NCI-H2227 (cell line): ENCODE data around the gene DERA.
"Not testable (repeated sequence)": the region's sequence is repeated elsewhere in the genome, so short reads cannot be mapped to it uniquely, and the experiment has no call there.

Experiments
- DNase-seq: peaks from one replicate; lab custom pipeline; 2025; ENCODE audit not compliant: unreplicated experiment; lab: John Stamatoyannopoulos, UW

The DERA gene

DNA sequence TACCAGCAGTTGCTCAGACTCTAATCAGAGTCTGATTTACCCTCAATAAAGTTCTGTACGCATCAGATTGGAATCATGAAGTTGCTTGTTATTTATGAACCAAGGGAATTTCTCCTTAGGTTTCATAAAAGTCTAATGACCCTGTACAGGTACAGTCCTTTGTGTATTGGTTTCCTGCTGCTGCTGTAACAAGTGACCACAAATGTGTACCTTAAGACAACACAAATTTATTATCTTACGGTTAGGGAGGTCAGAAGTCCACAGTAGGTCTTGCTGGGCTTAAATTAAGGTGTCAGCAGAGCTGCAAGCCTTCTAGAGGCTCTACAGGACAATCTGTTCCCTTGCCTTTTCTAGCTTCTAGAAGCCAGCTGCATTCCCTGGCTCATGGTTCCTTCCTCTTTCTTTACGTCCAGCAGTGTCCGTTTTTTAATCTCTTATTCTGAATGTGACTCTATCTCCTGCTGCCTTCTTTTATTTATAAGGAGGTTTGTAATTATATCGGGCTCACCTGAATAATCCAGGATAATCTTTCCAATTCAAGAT lies 6.7 kb upstream of the DERA start:
- DNase-seq, result no peak

DNA sequence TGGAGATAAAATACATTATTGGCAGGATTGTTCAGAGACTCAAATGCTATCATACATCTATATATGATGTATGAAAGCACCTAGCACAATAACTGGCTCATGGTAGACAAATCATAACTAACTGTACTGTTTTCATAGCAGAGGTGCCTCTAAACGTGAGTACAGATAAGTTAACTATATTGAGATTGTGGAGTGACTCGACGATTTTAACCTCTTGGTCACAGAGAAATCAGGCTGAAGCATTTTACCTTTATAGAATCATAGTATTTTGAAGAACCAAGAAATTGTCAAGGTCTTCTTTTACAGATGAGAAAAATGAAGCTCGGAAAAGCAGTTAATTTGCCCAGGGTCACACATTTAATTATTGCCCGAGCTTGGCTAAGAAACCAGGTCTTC lies 666 bp upstream of the DERA start:
- no peak for DNase-seq

DNA sequence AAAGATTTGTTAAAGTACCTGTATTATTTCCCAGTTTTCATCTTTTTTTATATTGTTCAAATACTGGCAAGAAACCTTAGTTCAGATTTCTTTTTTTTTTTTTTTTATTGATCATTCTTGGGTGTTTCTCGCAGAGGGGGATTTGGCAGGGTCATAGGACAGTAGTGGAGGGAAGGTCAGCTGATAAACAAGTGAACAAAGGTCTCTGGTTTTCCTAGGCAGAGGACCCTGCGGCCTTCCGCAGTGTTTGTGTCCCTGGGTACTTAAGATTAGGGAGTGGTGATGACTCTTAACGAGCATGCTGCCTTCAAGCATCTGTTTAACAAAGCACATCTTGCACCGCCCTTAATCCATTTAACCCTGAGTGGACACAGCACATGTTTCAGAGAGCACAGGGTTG lies 799 bp downstream of the DERA start:
- not testable (repeated sequence) for DNase-seq

DNA sequence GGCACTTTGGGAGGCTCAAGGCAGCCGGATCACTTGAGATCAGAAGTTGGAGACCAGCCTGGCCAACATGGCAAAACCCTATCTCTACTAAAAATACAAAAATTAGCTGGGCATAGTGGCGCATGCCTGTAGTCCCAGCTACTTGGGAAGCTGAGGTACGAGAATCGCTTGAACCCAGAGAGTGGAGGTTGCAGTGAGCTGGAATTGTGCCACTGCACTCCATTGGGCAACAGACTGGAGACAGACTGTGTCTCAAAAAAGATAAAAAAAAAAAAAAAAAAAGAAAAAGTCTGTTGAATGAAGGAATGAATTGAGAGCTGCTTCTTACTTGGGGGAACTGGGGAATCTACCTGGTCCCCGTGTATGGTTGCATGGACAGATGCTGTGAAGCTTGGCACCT lies 3.0 kb downstream of the DERA start:
- not testable (repeated sequence) for DNase-seq

DNA sequence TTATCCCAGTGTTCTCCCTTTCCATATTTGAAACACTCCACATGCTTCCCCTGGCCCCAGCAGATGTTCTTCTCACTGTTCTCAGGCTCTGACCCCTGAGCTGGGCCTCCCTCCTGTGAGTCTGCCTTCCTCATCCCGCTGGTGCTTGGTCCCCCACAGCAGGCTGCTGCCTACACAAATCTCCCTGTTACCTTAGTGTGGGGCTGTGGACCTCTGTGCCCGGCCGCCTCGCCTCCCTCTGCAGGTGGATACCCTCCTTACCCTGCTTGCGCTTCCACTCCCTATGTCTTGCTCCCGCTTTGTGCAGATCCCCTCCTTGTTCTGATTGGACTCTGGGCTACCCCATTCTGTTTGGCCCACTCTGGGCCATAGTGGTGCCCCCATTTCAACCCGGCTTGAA lies 6.9 kb downstream of the DERA start:
- DNase-seq, result no peak

DNA sequence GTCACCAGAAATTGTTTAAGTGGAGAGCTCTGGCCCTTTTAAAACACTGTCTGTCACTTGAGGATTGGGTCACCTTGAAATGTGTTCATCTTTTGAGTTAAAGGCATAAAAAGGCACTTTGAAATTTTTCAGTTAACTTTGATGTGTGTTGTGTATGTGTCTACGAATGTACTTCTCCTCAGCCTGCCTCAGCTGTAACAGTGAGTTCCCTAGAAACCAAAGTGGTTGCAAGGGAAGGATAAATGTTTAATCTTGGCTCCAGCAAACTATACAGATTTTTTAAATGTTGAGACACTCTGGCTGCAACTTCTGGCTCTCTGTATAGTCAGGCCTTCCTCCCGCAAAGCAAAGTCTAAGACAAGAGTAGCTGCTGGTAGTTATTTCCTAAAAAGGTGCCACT lies 8.3 kb downstream of the DERA start:
- DNase-seq, result no peak

DNA sequence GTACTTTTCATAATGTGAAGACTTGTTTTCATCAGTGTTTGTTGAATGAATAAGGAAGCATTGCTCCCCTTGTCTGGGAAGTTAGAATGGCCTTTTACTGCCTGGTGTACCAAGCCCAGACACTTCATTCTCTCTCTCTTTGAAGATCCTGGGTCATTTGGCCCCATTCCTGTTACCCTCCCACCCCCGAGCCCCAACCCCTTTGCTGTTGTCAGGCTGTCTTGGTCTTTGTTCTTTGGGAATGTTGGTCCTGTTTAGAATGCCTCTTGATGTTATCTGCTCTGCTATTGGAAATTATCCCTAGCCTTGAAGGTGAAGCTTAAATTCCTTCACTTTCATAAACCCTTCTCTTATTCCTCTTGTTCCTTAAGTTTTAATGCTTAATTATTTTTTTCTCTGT lies 13.8 kb downstream of the DERA start:
- no peak for DNase-seq

DNA sequence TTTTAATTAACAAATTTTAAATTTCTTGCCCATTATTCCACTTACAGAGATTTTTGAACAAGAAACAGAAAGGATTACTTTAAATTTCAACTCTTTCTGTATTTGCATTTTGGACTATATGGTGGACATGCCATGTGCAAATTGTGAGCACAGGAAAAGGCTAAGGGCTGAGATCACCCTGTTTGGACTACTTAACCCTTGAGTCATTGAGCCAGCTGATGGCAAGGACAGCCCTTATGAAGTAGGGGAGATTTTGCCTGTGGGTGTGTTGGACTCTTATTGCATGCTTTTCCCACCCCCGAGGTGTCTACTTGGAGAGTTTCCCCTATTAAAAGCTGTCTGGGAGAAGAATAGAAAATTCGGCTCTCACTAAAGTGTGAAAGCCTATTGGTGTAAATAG lies 17.2 kb downstream of the DERA start:
- no peak for DNase-seq

DNA sequence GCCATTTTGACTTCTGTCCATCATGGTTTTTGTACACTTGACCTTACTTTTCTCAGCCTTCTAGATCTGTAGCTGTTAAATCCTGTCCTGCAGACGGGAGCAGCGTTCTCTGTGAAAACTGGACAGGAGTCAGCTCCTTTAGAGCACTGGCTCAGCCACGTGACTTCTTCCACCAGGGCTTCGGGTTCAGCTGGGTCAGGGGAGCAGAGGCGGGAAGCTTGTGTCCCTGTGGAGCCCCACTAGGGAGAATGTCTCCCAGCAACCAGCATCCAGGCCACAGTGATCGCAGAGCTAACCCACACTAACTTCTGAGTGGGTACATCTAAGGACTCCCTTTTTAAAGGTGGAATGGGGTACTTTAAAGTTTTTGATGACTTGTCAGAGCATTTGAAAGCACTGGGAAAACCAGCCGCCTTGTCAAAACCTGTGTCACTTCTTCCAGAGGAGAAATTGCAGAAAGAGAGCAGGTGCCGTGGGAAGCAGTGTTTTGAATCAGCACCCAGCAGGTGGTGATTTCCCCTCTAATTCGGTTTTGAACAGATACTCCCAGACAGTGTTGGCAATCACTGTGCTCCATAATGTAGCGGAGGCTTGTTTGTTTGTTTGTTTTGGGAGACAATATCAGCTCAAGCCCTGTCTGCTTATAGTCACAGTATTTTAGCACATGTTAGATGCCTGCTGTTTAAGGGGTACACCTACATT lies 17.9 kb downstream of the DERA start:
- peak; percentile 29 for DNase-seq

DNA sequence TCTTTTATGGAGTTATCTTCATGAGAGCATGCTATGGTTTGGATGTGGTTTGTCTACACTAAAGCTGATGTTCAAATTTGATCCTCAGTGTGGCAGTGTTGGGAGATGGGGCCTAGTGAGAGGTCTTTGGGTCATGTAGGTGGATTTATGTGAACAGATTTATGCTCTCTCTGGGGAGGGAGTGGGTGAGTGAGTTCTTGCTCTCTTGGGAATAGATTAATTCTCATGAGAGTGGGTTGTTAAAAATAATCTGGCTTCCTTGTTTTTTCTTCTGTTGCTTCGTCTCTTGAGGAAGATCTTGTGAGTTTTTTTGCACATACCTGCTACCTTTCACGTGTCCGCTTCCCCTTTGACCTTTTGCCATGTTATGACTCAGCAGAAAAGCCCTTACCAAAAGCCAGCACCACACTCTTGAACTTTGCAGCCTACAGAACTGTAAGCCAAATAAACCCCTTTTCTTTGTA lies 20.5 kb downstream of the DERA start:
- DNase-seq, result no peak

DNA sequence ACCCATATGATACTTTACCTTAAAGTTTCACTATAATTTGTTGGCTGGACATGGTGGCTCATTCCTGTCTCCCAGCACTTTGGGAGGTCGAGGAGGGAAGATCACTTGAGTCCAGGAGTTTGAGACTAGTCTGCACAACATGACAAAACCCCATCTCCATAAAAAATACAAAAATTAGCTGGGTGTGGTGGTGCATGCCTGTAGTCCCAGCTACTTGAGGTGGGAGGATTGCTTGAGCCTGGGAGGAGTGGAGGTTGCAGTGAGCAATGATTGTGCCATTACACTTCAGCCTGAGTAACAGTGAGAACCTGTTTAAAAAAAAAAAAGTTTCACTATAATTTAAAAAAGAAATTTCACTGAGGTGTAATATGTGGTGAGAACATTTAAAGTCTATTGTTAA lies 21.2 kb downstream of the DERA start:
- no peak for DNase-seq

DNA sequence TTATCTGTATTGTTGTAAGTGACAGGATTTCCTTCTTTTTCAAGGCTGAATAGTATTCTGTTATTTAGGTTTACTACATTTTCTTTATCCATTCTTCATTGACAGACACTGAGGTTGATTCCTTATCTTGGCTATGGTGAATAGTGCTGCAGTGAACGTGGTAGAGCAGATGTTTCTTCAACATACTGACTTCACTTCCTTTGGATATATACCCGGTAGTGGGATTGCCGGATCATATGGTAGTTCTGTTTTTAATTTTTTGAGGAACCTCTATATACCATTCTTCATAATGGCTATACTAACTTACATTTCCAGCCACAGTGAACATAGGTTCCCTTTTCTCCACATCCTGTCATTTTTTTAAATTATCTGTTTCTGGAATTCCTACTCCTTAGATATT lies 21.8 kb downstream of the DERA start:
- DNase-seq, result no peak

DNA sequence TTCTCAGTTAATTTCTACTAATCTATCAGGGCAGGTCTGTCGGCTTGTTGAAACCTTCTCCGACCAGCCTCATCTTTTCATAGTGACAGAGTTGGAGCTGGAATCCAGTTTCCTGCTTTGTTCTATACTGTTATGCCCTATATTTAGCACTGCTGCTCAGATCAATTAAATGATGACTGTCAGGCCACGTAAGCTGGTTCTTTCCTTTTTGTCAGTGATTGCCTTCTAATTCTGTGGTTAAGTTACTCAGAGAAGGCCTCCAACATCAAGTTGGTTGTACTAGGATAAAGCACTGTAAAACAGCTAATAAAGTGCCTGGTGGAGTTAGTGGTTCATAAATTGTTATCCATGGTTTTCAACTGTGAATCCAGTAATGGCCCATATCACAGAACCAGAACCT lies 22.6 kb downstream of the DERA start:
- DNase-seq, result no peak

DNA sequence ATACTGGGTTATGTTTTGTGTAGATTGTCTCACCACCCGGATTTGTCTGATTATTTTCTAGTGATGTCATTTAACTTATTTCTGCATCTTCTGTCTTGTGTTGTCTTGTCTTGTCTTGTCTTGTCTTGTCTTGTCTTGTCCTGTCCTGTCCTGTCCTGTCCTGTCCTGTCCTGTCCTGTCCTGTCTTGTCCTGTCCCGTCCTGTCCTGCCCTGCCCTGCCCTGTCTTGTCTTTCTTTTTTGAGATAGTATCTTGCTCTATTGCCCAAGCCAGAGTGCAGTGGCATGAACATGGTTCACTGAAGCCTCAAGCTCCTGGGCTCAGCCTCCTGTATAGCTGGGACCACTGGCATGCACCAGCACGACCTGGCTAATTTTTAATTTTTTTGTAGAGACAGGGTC lies 25.6 kb downstream of the DERA start:
- DNase-seq, result no peak

DNA sequence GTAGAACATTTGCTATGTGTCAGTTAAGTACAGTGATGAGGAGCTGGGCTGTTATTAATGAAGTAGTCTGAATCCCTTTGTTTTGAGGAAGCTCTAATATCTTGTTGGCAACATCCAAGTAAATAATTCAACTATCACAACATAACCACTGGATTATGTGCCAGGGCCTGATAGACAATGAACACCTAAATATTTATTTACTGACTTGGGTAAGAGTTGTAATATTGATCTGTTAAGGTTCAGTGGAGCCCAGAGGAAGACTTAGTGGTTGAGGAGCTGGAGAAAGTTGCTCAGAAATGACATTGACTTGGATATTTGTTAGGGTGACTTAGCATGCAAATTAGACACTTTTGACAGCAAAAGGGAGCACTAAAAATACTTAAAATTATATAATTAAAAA lies 26.8 kb downstream of the DERA start:
- no peak for DNase-seq

DNA sequence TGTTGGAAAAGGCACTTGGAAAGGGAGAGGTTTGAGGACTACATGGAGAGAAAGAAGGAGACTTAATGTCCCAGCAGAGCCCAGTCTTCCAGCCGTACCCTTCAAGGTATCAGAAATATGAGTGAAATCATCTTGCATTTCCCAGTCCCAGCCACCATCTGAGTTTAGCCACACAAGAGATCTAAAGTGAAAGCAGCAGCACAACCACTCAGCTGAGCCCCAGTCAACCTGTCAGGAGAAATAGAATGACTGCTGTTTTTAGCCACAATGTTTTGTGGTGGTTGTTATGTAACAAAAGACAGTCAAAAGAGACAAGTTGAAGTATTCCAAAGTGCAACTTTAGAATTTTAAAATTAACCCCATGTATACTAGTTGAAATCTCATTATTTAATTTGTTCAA lies 28.0 kb downstream of the DERA start:
- no peak for DNase-seq

DNA sequence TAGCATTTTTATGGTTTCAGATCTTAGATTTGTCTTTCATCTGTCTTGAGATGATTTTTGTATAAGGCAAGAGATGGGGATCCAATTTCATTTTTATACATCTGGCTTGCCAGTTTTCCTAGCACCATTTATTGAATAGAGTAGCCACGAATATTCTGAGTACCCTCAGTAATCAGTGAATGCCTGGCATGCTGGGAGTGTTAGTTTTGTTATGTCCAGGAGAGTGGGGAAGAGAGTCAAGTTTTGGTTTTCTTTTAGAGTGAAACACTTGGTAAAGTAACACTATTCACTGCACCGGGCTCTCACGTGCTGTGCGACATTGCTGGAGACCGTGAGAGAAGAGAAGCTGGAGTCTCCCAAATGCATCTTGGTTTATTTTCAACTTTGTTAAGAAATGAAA lies 31.3 kb downstream of the DERA start:
- DNase-seq, result no peak

DNA sequence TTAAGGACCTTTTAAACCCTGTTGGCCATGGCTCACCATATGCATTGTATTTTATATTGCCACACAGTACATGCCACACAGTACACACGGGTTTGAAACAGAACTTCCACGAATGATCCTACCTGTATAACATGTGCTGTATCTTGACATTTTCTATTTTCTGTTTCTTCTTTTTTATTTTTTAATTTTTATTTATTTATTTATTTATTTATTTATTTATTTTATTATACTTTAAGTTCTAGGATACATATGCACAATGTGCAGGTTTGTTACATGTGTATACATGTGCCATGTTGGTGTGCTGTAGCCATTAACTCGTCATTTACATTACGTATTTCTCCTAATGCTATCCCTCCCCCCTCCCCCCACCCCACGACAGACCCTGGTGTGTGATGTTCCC lies 32.4 kb downstream of the DERA start:
- not testable (repeated sequence) for DNase-seq

DNA sequence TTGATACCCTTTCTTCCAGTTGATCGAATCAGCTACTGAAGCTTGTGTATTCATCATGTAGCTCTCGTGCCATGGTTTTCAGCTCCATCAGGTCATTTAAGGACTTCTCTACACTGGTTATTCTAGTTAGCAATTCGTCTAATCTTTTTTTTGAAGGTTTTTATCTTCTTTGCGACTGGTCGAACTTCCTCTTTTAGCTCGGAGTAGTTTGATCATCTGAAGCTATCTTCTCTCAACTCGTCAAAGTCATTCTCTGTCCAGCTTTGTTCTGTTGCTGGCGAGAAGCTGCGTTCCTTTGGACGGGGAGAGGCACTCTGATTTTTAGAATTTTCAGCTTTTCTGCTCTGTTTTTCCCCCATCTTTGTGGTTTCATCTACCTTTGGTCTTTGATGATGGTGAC lies 37.3 kb downstream of the DERA start:
- not testable (repeated sequence) for DNase-seq

DNA sequence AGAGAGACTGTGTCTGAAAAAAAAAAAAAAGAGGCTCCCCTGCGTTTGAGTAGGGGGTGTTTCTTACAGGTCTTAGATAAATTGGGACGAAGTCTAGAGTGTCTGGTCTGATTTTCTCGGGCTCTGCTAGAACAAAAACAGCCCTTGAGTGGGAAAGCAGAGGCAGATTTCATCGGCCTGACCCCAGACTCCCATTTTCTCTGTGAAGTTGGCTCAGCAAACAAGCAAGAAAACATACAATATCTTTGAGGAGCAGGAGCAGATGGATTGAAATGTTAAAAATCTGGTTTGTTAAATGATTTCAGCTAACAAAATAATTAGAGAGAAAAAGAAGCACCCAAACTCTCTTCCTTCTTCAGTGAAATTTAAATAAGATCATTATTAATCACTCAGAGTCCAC lies 44.1 kb downstream of the DERA start:
- no peak for DNase-seq

DNA sequence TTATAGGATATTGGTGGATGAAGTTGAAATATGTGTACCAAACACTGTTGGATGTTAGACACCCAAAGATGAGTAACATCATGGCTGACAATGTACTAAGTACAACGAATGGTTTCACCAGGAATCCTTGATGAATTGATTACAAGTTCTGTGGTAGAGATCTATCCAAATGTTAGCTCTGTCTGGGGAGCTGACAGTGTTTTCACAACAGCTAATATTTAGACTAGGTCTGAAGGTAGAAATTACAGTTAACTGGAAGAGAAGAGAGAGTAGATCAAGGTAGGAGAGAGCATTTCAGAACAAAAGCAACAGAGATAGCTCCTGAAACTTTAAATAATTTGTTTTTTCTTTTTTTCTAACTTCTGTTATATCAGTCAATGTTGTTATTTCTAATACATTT lies 44.9 kb downstream of the DERA start:
- DNase-seq, result no peak

DNA sequence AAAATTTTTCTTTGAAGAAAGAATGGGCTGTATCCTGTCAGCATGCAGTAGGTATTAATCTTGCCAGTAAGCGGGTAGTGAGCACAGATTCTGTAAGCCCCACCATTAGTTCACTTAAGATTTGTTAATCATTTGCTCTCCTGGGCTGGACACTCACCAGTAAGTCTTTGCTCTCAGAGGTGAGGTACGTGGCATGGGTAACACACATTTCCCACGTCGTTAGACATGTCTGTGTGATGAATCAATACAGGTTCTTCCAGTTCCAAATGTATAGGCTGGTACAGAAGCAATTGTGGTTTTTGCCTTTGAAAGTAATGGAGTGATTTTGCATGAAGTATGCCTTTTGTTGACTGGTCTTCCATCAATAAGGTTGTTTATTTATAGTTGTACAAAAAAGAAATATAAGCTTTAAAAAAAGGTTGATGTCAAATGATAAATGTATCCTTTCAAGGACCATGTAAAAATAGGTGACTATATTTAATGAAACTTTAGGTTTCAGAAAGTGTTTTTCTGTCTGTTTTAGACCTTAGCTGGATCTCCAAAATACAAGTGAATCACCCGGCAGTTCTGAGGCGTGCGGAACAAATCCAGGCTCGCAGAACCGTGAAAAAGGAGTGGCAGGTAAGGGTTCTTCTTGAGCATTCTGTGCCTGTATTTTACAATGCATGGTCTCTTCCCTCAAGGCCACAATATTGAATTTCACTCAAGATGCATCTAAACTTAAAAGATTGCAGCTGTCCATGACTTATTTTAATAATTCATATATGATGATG lies 45.5 kb downstream of the DERA start:
- no peak for DNase-seq
